ENCODE data around the gene TTF1. TPM values are rescaled to one million over a fixed set of nuclear protein-coding genes. Genes with fewer than 3 reads are reported as not detected.

TTF1 gene
- total and polyA plus RNA-seq, 2 of the 13 experiments (the other 11 are each of a cell fraction or from before 2014, with no cell fraction given), result 3.4 to 9.8 TPM

DNA sequence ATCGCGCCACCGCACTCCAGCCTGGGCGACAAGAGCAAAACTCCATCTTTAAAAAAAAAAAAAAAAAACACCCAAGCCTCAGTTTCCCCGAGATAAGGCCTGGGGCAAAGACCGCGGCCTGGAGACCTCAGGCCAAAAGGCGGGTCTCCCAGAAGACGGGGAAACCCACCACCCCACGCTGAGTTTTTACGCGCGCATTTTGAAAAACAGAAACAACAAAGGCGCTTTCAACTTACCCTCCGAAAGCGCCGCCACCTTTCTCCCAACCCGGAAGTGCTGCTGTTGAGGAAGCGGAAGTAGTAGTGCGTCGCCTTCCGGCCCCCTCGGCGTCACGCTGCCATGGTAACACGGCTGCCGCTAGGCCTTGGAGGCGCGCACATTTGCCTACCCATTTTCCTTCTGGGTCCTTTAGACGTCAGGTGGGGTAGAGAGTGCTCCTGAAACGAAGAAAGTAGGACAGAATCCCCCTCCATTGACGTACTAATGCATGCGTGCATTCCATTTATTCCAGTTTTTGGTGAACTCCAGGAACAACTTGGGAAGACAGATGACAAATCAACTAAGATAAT, at the start of gene TTF1 (continued):
- TF ChIP-seq ZNF761 (CRISPR knock-in tag; conservative IDR thresholded peaks at IDR 0.05) (no peak), ZNF331 (CRISPR knock-in tag; IDR thresholded peaks at IDR 0.05) (0 out of 2 replicates have a peak, but pooled peaks have one; percentile 13), ZFY (CRISPR knock-in tag; IDR thresholded peaks at IDR 0.05) (peak; percentile 86), PCBP2 (optimal IDR thresholded peaks at IDR 0.05; ENCODE audit: low read depth, low read length, poor library complexity, severe bottlenecking) (no peak), ZNF747 (CRISPR knock-in tag; IDR thresholded peaks at IDR 0.05; ENCODE audit: borderline replicate concordance) (no peak), ATF7 (IDR thresholded peaks at IDR 0.05) (no peak), ATF7 (CRISPR knock-in tag; IDR thresholded peaks at IDR 0.05) (no peak), SNAPC2 (CRISPR knock-in tag; IDR thresholded peaks at IDR 0.05) (no peak), PHB2 (IDR thresholded peaks at IDR 0.05; ENCODE audit: partially characterized antibody) (no peak), PAWR (CRISPR knock-in tag; IDR thresholded peaks at IDR 0.05; ENCODE audit: borderline replicate concordance) (no peak), CBX1 (IDR thresholded peaks at IDR 0.05; ENCODE audit: low read depth) (peak; percentile 46), TCF7 (IDR thresholded peaks at IDR 0.05; ENCODE audit: low read depth) (0 out of 2 replicates have a peak, but pooled peaks have one; percentile 5), STAT5B (CRISPR knock-in tag; IDR thresholded peaks at IDR 0.05) (no peak), ZSCAN31 (CRISPR knock-in tag; IDR thresholded peaks at IDR 0.05; ENCODE audit: low read depth) (no peak), ZNF572 (CRISPR knock-in tag; IDR thresholded peaks at IDR 0.05) (no peak), ZNF703 (CRISPR knock-in tag; IDR thresholded peaks at IDR 0.05; ENCODE audit: borderline replicate concordance) (no peak), NR2F6 (IDR thresholded peaks at IDR 0.05) (no peak), NR2F6 (CRISPR knock-in tag; IDR thresholded peaks at IDR 0.05) (peak; percentile 29; the same call in 1 of the 2 replicates)
- TF ChIP-seq, protein P1, sequence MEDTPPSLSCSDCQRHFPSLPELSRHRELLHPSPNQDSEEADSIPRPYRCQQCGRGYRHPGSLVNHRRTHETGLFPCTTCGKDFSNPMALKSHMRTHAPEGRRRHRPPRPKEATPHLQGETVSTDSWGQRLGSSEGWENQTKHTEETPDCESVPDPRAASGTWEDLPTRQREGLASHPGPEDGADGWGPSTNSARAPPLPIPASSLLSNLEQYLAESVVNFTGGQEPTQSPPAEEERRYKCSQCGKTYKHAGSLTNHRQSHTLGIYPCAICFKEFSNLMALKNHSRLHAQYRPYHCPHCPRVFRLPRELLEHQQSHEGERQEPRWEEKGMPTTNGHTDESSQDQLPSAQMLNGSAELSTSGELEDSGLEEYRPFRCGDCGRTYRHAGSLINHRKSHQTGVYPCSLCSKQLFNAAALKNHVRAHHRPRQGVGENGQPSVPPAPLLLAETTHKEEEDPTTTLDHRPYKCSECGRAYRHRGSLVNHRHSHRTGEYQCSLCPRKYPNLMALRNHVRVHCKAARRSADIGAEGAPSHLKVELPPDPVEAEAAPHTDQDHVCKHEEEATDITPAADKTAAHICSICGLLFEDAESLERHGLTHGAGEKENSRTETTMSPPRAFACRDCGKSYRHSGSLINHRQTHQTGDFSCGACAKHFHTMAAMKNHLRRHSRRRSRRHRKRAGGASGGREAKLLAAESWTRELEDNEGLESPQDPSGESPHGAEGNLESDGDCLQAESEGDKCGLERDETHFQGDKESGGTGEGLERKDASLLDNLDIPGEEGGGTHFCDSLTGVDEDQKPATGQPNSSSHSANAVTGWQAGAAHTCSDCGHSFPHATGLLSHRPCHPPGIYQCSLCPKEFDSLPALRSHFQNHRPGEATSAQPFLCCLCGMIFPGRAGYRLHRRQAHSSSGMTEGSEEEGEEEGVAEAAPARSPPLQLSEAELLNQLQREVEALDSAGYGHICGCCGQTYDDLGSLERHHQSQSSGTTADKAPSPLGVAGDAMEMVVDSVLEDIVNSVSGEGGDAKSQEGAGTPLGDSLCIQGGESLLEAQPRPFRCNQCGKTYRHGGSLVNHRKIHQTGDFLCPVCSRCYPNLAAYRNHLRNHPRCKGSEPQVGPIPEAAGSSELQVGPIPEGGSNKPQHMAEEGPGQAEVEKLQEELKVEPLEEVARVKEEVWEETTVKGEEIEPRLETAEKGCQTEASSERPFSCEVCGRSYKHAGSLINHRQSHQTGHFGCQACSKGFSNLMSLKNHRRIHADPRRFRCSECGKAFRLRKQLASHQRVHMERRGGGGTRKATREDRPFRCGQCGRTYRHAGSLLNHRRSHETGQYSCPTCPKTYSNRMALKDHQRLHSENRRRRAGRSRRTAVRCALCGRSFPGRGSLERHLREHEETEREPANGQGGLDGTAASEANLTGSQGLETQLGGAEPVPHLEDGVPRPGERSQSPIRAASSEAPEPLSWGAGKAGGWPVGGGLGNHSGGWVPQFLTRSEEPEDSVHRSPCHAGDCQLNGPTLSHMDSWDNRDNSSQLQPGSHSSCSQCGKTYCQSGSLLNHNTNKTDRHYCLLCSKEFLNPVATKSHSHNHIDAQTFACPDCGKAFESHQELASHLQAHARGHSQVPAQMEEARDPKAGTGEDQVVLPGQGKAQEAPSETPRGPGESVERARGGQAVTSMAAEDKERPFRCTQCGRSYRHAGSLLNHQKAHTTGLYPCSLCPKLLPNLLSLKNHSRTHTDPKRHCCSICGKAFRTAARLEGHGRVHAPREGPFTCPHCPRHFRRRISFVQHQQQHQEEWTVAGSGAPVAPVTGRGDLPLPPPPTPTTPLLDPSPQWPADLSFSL (CRISPR knock-in tag; IDR thresholded peaks at IDR 0.05), result no peak
- TF ChIP-seq, protein P2, sequence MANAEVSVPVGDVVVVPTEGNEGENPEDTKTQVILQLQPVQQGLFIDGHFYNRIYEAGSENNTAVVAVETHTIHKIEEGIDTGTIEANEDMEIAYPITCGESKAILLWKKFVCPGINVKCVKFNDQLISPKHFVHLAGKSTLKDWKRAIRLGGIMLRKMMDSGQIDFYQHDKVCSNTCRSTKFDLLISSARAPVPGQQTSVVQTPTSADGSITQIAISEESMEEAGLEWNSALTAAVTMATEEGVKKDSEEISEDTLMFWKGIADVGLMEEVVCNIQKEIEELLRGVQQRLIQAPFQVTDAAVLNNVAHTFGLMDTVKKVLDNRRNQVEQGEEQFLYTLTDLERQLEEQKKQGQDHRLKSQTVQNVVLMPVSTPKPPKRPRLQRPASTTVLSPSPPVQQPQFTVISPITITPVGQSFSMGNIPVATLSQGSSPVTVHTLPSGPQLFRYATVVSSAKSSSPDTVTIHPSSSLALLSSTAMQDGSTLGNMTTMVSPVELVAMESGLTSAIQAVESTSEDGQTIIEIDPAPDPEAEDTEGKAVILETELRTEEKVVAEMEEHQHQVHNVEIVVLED (CRISPR knock-in tag; IDR thresholded peaks at IDR 0.05; ENCODE audit: borderline replicate concordance), result peak; percentile 81
- TF ChIP-seq, protein P3, sequence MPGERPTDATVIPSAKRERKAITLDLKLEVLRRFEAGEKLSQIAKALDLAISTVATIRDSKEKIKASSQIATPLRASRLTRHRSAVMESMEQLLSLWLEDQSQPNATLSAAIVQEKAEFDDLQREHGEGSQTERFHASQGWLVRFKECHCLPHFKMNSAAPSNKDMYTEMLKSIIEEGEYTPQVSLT (CRISPR knock-in tag; IDR thresholded peaks at IDR 0.05; ENCODE audit: borderline replicate concordance, low read depth), result no peak
- TF ChIP-seq, protein P4, sequence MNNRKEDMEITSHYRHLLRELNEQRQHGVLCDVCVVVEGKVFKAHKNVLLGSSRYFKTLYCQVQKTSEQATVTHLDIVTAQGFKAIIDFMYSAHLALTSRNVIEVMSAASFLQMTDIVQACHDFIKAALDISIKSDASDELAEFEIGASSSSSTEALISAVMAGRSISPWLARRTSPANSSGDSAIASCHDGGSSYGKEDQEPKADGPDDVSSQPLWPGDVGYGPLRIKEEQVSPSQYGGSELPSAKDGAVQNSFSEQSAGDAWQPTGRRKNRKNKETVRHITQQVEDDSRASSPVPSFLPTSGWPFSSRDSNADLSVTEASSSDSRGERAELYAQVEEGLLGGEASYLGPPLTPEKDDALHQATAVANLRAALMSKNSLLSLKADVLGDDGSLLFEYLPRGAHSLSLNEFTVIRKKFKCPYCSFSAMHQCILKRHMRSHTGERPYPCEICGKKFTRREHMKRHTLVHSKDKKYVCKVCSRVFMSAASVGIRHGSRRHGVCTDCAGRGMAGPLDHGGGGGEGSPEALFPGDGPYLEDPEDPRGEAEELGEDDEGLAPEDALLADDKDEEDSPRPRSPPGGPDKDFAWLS (CRISPR knock-in tag; IDR thresholded peaks at IDR 0.05; ENCODE audit: borderline replicate concordance), result no peak

Data from HepG2 (cell line).